ENCODE results near the gene TRABD2B.
A peak's percentile ranks its signal among the peaks of the same experiment; 100 is the strongest.

Gene TRABD2B

GRCh38 chr1:47995306-47996050 lies 1.7 kb downstream of the TRABD2B start:
- Histone ChIP-seq H3K27ac (peak overlapping the region in 3 of 21 experiments; percentile 86 to 89 (median 89)), H3K4me3 (peak overlapping the region in 1 of 7 experiments; percentile 59)

DNA sequence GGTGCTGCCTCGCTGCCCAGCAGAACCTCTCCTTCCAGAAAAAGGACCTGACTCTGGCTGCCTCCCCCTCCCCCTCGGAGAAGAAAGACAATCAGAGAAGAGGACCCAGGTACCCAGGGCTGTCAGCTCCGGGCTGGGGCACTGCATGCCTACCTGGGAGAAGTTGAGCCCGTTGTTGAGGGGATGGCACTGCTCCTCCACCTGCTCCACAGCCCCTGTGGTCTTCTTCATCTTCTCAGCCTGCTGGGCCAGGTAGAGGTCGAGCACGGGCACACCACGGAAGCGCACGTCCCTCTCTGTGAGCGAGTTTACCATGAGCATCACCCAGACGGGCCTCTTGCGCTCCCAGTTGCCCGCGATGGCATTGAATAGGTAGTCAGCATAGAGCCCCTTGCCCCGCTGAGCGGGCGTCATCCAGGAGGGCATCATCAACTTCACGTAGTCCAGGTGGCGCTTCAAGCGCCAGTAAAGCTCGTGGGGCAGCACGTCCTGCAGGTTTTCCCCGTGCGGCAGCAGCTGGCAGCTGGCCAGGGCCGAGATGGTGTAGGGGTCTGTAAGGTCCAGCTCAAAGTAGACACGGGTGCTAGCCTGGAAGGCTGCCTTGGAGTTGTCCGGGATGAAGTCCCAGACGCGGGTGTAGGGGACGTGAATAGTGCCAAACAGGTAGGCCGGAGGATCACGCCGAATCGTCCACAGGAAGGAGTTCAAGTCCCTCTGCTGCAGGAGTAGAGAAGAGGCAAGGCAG lies 3.1 kb downstream of the TRABD2B start:
- Histone ChIP-seq H3K4me3 (peak overlapping the region in 1 of 7 experiments; percentile 1), H3K27ac (peak overlapping the region in 2 of 21 experiments; percentile 23 to 63)

GRCh38 chr1:47993416-47993740 lies 3.8 kb downstream of the TRABD2B start:
- Histone ChIP-seq H3K4me3 (no peak overlapping the region), H3K27ac (peak overlapping the region in 2 of 21 experiments; percentile 4 to 63)

DNA sequence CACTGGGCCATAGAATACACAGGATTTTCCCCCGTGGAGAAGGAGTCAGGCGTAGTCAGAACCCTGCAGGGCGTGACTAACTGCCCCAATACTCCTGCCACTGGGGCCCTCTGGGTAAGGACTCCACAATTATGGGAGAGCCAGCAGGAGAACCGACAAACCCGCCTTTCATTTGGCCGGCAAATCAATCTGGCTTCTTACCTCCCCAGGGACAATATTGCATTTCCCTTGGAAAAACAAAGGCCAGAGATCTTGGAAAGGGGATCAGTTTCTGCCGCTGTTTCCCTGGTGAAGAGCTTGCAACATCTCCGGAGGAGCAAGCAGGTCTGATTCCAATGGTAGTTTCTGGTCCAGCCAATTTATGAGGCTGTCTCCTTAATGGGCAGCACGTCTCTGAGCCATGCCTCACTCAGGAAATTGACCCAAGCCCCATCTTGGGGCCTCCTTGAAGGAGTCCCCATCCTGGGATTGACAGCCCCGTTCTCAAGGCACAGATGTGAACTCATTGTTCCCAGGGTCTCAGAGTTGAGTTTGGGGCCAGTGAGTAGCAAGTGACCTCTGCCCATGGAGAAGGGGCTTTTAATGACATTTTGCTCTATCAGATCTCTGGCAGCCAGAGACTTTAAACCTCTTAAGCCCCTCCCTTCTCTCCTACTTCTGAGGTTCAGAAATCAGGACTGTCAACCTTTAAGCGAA lies 4.3 kb downstream of the TRABD2B start:
- Histone ChIP-seq H3K4me3 (no peak overlapping the region), H3K27ac (peak overlapping the region in 3 of 21 experiments; percentile 4 to 78 (median 20))

GRCh38 chr1:47991673-47992072 lies 5.5 kb downstream of the TRABD2B start:
- H3K27ac ChIP-seq, result peak overlapping the region in 2 of 21 experiments; percentile 33 to 78
- no peak overlapping the region for H3K4me3 ChIP-seq

DNA sequence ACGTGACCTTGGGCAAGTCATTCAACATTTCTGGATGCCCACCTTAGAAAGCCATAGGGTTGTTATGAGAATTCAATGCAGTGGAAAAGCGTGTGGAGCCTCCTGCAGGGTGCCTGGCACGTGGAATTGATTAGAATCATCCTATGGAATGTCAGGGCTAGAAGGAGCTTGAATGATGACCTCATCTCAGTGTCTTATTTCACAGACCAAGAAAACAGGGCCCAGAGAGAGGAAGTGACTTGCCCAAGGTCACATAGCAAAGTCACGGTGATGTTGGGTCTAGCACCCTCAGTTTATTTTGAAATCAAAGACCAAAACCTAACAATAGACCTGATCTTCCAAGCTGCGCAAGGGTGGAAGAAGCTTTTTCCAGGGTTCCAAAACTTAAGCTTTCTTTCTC lies 6.0 kb downstream of the TRABD2B start:
- Histone ChIP-seq H3K4me3 (no peak overlapping the region), H3K27ac (peak overlapping the region in 2 of 21 experiments; percentile 27 to 46)

GRCh38 chr1:47990286-47990685 lies 6.9 kb downstream of the TRABD2B start:
- no peak overlapping the region for H3K27ac ChIP-seq

DNA sequence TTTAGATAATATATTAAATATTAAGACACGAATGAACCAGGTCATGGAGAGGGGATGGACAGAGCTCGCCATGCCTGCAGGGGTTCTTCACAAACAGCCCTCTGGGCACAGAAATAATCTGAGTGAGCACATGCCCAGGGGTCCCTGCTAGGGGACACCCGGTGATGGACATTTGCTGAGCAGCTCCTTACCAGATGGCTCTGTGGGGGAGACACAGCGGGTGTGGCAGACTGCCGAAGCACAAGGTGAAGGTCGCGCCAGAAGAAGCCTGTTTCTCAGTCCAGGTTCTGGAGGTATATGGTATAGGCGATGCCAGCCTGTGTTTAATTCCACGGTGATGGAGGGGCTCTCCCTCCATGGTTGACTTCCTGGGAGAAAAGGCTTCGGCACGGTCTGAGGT lies 9.6 kb downstream of the TRABD2B start:
- Histone ChIP-seq H3K27ac (peak overlapping the region in 5 of 21 experiments; percentile 16 to 56 (median 32)), H3K4me3 (no peak overlapping the region)

More at GRCh38 chr1:47990286-47990685, 6.9 kb downstream of the TRABD2B start:
- no peak overlapping the region for H3K4me3 ChIP-seq

DNA sequence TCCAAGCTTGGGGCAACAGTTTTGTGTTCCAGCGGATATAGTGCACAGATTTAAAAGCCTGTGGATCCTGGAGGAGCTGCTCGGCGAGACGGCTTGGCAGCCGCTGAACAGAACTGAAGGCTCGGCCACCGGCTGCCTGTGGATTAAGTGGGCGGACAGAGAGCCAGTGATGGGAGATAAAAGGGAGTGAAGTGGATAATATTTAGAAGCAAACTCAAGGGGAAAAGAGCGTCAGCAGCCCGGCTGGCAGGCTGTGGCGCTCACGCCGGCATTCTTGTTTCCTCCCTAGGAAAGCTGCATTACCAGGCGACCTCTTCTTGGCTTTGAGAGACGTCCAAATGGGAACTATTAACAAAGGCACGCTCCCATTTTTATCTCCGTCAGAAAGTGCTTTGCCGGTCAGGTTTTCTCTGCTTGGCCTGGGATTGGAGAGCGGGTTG lies 10.4 kb downstream of the TRABD2B start:
- Histone ChIP-seq H3K27ac (peak overlapping the region in 4 of 21 experiments; percentile 12 to 76 (median 43)), H3K4me3 (no peak overlapping the region)

GRCh38 chr1:47985018-47985417 lies 12.2 kb downstream of the TRABD2B start:
- Histone ChIP-seq H3K4me3 (no peak overlapping the region), H3K27ac (no peak overlapping the region)

DNA sequence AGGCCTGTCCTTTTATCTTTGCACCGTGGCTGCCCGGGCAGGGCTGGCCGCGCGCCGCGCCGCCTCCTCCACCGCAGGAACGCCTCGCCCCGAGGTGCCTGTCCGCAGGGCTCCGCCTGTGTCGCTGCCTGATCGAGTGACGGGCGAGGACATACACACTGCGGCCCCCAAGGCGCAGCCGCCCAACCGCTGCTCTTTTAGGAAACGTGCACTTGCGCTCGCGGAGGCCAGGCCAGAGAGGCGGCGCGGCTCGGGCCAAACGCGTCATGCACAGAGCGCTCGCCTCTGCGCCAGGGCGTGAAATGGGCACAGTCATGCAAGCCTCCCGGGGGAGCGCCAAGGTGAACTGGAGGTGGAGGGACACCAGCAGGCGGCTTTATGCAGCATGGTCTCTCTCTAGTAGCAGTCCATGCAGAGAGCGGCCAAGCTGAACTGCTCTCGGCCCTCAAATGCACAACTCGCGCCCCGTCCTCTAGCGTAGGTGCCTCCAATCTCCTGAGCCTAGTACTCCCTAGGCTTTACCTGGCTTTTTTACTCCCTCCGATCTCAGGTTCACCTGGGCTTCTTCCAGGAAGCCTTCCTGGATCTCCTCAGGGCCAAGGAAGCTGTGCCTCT lies 12.9 kb downstream of the TRABD2B start:
- Histone ChIP-seq H3K27ac (no peak overlapping the region), H3K4me3 (no peak overlapping the region)

GRCh38 chr1:47983691-47984090 lies 13.5 kb downstream of the TRABD2B start:
- H3K4me3 ChIP-seq, result no peak overlapping the region
- no peak overlapping the region for H3K27ac ChIP-seq

- no peak overlapping the region for H3K27ac ChIP-seq
- no peak overlapping the region for H3K4me3 ChIP-seq
These were observed 15.4 kb downstream of the TRABD2B start for GRCh38 chr1:47981667-47982350.

- H3K27ac ChIP-seq, result no peak overlapping the region
- no peak overlapping the region for H3K4me3 ChIP-seq
These were observed 16.7 kb downstream of the TRABD2B start for GRCh38 chr1:47980501-47980900.

GRCh38 chr1:47979724-47980123 lies 17.5 kb downstream of the TRABD2B start:
- Histone ChIP-seq H3K4me3 (no peak overlapping the region), H3K27ac (no peak overlapping the region)

- H3K27ac ChIP-seq, result peak overlapping the region in 1 of 21 experiments; percentile 7
- H3K4me3 ChIP-seq, result no peak overlapping the region
These were observed 18.7 kb downstream of the TRABD2B start for GRCh38 chr1:47978486-47978885.

GRCh38 chr1:47976728-47977127 lies 20.5 kb downstream of the TRABD2B start:
- H3K4me3 ChIP-seq, result no peak overlapping the region

DNA sequence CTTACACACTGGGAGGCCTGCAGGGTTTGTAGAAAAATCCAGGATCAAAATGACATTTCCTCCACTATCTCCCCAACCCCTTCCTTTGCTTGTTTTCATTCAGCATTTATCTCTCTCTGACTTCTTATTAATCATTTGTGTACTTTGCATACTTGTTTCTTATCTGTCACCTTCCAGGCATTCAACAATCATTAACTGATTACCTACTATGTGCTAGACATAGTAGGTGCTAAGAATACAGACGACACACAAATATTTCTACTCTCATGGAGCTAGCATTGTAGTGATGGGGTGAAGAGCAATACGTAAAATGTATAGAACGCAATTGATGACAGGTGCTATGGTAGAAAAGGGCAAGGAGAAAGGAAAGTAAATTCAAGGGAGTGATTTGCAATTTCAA lies 20.9 kb downstream of the TRABD2B start:
- Histone ChIP-seq H3K4me3 (no peak overlapping the region), H3K27ac (no peak overlapping the region)

More at GRCh38 chr1:47976728-47977127, 20.5 kb downstream of the TRABD2B start:
- H3K27ac ChIP-seq, result no peak overlapping the region

DNA sequence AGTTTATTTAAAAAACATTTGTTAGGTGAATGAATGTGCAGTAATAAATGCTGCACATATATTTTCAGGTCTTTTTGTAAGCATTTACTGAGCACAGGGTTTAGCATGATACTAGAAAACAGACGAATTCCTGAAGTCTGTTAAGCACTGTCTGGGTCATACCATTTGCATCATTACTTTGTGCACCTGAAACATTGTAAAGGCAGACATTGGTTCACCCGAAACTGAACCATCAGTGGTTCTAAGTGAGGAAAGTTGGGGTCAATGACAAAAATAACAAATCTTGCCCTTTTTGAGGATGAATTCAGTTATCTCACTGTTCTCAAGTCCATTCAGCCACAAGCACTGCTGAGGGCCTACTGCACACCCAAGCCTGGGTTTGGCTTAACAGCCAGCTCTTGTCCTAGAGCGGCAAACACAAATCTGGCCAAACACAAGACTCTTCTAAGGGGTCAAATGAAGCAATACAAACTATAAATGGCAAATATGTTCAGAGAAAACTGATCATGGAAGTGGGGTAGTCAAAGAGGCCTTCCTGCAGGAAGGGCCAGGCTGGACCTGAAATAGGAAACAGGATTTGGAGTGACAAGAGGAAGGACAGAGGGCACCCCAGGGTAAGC lies 21.8 kb downstream of the TRABD2B start:
- Histone ChIP-seq H3K27ac (no peak overlapping the region), H3K4me3 (no peak overlapping the region)

Measured in skin epidermis (tissue), 12 donors.